DMS 273 (cell line): ENCODE data around the gene LRG1.
"Not testable (repeated sequence)": the region's sequence is repeated elsewhere in the genome, so short reads cannot be mapped to it uniquely, and the experiment has no call there.

Source experiments
- DNase-seq: peaks from one replicate; lab custom pipeline; 2025; ENCODE audit not compliant: unreplicated experiment; lab: John Stamatoyannopoulos, UW

LRG1 gene

DNA sequence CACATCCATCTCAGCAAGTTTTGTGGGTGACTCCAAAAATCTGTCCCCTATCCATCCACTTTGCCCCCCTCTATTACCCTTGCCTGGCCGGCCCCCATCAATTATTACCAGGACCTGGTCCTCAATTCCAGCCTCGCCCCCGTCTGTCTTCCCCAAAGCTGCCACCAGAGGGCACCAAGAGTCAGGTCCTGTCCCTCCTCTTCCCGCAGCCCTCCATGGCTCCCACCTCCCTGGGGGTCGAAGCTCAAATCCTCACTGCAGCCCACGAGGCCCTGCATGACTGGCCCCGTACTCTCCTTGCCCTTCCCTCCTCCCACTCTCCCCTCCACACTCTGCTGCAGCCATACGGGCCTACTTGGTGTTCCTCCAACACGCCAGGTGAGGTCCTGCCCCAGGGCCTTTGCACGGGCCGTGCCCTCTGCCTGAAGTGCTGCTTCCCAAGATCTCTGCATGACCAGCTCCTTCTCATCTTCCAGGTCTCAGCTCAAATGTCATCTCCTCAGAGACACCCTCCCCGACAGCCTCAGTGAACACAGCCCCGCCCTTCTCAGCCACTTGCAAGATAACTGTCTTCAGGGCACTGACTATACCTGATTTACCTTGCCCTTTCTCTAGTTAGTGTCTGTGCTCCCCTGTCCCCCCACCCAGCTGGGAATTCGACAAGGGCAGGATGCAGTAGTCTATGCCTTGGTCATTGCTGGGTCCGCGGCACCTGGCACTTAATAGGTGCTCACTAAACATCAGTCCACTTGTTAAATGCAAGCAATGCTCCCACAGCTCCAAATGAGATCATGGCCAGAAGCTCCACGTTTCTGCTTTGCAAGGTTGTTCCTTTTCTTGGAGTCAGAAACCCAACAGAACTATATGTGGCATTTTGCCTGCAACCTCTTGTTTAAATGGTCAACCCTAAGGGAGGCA, 36.4 kb upstream of the LRG1 start:
- peak; percentile 81 for DNase-seq

DNA sequence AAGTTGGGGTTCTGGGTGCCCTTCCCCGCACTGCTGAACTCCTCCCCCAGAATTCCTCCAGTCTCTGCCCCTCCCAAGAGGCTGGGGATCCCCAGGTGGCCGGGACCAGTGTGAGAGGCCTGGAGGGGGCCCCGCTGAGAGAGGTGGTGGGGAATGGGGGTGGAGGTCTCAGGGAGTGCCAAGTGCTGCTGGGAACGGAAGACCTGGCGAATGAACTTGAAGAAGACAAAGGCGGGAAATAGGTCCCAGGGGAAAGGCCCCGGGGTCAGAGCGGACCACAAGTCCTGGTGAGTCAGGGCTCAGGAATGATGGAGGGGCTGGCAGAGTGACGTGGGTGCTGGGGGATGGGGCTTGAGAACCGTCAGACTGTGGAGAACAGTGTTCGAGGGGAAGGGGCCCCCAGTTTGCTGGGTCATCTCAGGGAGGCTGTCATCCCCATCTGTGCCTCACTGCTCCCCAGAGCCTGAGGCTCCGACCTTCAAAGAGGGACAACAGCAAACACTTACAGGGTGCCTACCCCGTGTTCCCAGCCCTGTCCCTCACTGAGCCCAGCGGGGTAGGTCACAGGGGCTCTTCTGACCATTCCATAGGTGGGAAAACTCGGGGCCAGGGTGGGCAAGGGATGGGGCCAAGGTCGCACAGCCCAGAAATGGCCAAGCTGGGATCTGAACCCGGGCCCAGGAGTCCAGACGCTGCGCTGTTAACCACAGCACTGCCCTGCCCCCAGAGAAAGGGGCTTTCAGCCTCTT, 35.6 kb upstream of the LRG1 start:
- peak; percentile 72 for DNase-seq

DNA sequence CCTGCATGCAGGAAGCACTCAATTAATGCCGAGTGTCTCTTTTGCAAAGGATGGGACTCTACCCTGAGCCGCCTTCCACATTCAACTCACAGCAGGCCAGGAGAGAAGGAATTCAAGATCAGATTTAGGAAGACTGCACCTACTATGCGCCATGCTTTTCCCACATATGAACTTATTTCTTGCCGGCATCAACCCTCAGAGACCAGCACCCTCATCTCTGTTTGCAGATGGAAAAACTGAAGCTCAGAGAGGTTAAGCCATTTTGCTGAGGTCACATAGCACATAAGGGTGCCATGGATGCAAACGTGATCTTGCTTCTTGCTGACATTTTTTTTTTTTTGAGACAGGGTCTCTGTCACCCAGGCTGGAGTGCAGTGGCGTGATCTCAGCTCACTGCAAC, 33.8 kb upstream of the LRG1 start:
- no peak for DNase-seq

DNA sequence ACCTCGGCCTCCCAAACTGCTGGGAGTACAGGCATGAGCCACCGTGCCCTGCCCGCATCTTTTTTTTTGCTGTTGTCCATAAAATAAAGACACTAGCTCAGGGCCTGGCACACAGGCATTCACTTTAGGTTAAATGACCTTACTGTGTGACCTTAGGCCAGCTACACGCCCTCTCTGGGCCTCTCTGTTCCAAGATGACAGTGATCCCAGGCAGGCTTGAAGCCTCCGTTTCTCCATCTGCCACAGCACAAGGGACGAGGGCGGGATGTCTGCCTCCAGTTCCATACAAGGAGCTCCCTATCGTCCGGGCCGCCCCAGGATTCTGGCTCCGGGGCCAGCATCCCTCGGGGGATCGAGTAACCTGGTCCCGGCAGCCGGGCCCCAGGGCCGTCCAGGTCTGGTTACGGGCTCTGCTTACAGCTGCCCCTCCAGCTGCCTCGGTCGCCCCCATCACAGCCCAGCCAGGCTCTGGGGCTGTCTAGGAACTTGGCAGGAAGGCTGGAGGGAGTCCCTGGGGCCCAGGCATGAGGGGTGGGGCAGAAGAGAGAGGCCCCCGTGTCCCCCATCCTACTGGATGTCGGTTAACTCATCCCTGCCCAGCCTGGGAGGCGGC, 31.6 kb upstream of the LRG1 start:
- peak; percentile 97 for DNase-seq

DNA sequence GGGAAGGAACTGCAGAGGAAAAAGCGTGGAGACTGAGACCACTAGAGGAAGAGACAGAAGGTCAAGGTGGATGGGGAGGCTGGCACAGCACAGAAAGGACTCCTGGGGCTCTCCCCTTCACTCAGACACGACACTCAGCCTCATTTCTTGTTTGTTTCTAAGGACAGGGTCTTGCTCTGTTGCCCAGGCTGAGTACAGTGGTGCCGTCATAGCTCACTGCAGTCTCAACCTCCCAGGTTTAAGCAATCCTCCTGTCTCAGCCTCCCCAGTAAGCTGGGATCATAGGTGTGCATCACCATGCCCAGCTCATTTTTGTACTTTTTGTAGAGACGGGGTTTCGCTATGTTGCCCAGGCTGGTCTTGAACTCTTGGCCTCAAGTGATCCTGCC, 31.1 kb upstream of the LRG1 start:
- no peak for DNase-seq

DNA sequence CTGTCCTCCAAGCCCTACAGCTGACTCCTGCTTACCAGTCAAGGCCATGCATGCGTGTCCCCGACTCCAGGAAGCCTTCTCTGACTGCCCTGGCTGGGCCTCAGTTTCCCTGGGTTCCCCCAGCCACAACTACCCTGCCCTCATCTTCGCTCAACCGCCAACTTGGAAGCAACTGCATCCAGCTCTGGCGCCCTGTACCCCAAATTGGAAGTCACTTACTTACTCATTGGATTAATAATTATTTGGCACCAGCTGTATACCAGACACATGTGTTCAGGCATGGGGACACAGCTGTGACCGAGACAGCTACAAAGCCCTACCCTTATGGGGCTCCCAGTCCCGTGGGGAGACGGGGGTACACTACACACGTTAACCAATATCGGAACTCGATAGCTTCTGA, 30.6 kb upstream of the LRG1 start:
- DNase-seq = no peak

DNA sequence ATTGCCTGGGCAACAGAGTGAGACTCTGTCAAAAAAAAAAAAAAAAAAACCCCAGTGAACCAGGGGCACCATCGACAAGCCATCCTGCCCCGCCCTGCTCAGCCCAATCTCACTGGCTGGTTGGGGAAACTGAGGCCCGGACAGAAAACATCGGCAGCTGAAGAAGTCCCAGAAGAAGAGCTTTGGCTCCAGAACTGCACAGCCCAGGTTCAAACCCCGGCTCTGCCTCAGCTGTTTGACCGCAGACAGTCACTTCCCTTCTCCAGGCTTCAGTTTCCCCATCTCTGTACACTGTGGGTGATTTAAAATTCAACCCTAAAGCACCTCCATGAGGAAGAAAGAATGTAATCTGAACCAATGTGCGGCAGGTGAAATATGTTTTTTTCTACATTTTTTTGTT, 29.1 kb upstream of the LRG1 start:
- DNase-seq = no peak

DNA sequence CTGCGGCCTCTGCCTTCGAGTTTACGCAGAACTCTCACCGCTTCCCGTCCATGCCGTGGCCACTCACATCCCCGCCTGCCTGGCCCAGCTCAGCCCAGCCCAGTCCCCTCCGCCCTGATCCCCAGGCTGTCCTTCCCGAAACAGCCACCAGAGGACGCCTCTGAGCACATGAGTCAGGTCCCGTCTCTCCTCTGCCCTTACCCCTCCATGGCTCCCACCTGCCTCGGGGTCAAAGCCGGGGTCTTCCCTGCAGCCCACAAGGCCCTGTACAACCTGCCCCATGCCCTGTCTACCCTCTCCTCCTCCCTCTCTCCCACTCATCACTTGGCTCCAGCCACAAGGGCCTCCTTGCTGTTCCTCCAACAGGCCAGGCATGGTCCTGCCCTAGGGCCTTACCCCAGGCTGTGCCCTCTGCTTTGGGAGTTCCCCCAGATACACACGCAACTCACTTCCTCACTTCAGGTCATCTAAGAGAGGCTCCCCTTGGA, 27.8 kb upstream of the LRG1 start:
- peak; percentile 77 for DNase-seq

DNA sequence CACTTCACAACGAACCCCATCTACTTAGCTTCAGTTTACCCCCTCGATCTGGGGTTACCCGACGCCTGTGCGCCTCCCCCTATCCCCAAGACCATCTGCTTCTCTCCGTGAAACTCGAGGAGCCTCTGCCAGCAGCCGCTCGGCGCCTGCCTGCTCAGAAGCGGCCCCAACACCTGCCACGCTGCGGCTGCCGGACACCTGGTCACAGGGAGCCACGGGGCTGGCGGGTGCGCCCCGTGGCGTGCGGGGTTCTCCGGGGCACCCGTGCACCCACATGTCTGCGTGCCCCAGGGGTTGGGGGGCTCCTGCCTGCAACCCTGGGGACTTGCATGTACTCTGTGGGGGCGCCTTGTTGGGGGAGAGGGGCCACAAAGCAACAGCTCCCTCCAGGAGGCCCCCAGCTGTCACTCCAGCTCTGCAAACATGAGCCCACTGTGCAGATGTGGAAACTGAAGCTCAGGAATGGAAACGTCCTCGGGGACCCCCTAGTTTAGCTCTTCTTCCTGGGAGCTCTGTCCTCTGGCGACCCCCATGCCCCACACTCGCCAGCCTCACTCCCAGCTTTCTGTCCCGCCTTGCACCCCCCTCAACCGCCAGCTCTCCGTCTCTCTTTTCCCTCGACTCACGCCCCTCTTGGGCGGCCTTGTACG, 26.7 kb upstream of the LRG1 start:
- peak; percentile 94 for DNase-seq

DNA sequence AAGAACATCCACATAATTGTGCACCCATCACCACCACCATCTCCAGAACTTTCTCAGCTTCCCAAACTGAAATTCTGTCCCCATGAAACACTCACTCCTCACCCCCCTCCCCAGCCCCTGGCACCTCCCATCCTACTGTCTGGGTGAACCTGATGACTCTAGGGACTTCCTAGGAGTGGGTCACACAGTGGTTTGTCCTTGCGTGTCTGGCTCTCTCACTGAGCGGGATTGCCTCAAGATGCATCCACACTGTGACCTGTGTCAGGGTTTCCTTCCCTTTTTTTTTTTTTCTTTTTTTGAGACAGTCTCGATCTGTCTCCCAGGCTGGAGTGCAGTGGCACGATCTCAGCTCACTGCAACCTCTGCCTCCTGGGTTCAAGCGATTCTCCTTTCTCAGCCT, 23.7 kb upstream of the LRG1 start:
- DNase-seq = not testable (repeated sequence)

DNA sequence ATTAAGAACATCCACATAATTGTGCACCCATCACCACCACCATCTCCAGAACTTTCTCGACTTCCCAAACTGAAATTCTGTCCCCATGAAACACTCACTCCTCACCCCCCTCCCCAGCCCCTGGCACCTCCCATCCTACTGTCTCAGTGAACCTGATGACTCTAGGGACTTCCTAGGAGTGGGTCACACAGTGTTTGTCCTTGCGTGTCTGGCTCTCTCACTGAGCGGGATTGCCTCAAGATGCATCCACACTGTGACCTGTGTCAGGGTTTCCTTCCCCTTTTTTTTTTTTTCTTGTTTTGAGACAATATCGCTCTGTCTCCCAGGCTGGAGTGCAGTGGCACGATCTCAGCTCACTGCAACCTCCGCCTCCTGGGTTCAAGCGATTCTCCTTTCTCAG, 22.2 kb upstream of the LRG1 start:
- DNase-seq = not testable (repeated sequence)

DNA sequence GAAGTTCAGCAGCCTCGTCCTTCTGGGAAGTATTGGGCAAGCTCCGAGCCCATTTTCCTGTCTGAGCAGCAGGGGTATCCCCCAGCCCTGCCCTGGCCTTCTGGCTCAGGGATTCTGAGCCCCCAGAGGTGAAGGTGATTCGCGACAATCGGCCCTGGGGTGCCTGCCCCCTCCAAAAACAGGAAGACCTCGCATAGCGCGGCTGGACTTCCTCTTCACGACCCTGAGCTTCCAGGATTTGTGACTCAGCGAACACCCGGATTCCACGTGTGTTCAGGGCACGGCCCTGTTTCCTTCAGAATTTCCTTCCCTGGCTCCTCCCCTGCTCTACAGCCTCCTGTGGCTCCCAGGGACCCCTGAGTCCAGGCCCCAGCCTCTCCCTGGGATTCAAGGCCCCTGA, 19.7 kb upstream of the LRG1 start, which contains the start of gene SEMA6B:
Gene SEMA6B (minus strand): TSS at position 116 of the 400 bp plus-strand sequence. CDS start 1,227 bp downstream, outside the sequence.
- DNase-seq = no peak

DNA sequence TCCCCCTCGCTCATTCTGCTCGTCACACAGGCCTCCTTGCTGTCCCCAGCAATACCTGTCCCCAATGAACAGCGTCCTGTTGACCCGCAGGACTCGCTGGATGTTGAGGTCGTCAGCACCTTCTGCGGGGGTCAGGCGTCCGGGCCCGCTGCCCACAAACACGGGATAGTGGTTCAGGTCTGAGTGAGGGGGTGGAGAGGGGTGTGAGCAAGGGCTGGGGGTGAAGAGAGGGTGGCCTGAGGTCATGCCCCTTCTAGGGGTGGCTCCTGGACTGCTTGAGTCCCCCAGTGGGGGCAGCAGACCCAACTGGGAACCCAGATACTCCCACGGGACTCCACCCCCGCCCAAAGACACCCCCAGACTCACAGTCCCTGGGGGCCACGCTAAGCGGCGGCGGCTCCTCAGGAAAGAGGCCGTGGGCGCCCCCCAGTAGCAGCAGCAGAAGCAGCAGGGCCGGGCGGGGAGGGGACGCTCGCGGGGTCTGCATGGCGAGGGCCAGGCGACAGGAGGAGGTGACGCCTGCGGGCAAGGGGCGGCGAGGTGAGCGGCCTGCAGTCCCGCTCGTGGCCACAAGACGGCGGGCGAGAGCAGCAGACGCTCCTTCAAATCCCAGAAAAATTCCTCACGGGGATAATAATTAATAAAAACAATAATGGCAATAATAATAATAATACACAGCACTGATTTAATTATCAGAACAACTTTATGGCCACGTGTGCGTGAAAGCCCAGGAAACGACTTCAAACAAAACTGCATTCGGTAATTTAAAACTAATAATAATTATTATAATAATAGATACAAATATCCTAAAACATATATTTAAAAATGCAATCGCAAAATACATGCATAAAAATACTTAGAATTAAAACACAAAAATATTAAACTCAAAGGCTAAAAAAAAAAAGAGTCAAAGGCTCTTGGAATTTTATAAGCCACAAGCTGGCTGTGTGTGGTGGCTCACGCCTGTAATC, 18.4 kb upstream of the LRG1 start:
- peak; percentile 73 for DNase-seq

DNA sequence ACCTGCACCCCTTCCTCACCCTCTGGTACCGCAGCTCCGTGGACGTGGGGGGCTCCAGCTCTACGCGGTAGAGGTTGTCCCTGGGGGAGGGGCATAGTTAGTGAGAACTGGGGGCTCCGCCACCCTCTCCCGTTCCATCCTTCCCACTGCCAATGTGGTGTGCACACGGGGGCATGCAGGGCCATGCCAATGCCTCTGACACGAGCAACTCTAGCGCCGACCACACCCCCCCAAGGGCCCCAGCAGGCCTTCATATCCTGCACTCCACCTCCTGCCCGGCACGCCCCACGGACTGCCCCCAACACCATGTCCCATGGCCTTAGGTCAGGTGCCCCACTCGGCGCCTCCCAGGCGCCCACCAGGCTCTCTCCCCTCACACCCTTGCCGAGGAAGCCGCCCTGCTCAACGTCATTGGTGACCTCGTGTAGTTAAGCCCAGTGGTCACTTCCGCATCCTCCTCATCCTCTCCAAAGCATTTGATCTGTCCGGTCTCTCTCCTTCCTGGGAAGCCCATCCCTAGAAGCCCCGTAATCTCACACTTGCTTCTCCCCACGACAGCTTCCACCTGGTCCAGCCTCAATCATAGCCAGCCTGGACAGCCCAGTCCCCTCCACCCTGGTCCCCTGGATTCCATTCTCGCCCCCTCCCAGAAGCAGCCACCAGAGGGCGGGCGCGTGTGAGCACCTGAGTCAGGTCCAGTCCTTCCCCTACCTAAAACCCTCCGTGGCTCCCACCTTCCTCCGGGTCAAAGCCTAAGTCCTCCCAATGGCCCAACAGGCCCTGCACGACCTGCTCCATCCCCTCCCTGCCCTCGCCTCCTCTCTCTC, 17.5 kb upstream of the LRG1 start:
- DNase-seq = peak; percentile 43

DNA sequence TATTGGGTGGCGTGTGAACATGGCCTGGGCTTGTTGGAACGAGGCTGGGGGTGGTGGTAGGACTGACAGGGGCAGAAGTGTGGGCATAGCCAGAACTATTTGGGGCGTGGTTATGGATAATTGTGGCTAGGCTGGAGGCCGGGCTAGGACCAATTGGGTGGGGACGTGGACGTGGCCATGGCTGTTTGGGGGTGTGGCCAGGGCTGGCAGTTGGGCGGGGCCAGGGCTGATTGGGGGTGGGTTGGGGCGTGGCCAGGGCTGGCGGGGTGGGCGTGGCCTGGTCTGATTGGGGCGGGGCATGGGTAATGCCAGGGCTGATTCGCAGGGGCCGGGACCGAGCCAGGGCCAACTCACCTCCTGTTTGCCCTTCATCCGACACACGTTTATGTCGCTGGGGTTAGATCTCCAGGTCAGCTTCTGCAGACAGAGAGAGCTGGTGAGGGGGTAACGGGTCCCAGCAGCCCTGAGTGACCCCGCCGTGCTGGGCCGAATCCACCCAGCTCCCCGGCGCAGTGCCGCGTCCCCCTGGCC, 16.8 kb upstream of the LRG1 start:
- DNase-seq = peak; percentile 49

DNA sequence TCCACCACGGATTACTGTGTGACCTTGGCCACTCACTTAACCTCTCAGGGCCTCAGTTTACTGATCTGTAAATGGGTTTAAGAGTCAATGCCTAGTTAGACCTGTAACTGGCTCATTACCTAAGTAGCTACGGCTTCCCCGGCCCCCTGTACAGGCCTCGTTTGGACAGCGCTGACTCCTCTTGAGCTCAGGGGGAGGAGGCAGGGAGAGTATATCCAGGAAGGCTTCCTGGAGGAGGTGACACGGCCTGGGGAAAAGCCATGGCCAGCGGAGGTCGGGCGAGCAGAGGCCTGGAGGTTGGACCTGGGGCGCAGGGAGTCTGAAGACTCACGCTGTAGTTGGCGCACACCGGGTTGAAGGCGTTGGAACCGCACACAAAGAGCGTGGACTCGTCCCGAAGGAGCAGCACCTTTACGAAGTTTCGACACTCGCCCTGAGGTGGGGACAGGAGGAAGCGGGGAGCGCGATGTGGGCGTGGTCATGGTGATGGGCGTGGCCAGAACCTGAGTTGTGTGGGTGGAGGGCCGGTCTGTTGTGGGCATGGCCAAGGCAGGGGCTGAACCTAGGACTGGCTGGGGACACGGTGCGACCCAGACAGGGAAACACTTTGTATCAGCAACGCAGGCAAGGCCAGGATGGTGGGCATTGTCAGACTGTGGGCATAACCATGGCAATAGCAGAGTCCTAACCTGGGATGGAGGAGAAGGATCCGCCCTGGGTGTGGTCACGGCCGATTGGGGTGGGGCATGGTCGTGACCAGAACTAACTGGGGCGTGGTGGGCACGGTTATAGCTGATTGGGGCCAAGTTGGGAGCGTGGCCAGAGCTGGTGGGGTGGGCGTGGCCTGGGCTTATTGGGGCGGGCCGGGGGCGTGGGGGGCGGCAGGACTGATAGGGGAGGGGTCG, 16.1 kb upstream of the LRG1 start:
- peak; percentile 42 for DNase-seq

DNA sequence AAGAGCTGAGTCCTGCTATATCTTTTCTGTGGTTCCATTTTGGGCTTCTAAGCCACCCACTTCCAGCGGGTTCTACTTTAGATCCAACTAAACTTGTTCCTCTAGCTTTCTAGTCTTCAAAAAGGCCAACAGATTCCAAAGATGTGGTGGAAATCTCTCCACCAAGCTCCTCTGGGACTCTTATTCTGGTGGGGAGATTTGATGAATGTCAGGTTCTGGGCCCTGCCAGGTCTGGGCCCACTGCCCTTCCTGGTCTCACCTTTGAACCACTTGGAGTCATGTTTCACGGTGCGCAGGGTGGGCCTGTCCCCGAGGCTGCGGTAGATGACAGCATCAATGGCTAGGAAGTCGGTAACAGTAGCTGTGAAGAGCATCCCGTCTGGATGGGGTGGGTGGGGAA, 14.9 kb upstream of the LRG1 start:
- DNase-seq = no peak

DNA sequence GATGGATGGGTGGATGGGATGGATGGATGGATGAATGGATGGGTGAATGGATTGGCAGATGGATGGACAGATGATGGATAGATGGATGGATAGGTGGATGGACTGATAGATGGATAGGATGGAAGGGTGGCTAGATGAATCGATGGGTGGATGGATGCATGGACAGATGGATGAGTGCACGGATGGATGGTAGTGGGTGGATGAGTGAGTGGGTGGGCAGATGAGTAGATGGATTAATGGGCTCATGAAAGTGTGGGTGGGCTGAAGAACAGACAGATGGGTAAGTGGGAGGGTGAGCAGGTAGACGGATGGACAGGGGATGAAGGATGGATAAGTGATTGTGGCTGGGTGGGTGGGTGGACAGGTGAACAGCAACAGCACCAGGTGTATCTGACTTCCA, 13.9 kb upstream of the LRG1 start:
- no peak for DNase-seq
